H9 (cell line): ENCODE measurements around the gene ERI3. TPM values are rescaled to one million over a fixed set of nuclear protein-coding genes. Genes with fewer than 3 reads are reported as not detected.

Source experiments
- DNase-seq: peaks from one replicate; pipeline ENCODE4 v3.0.0-alpha.2; 2017
- H2AFZ ChIP-seq: one replicate; pipeline ENCODE4 v1.6.1; 2013; ENCODE audit warnings: mild to moderate bottlenecking, low read length, control low read depth, moderate library complexity
- H2AK5ac ChIP-seq: 2 replicates; pipeline ENCODE4 v1.6.1; 2013; ENCODE audit warnings: low read length, control low read depth, mixed read lengths; ENCODE audit not compliant: insufficient read length
- H2BK120ac ChIP-seq: one replicate; pipeline ENCODE4 v1.6.1; 2013; ENCODE audit warnings: low read depth, mild to moderate bottlenecking, low read length, control low read depth, inconsistent platforms; ENCODE audit not compliant: poor library complexity, severe bottlenecking
- H2BK12ac ChIP-seq: 2 replicates; pipeline ENCODE4 v1.6.1; 2013; ENCODE audit warnings: low read length, control low read depth, mixed read lengths, low read depth; ENCODE audit not compliant: insufficient read length
- H2BK15ac ChIP-seq: 2 replicates; pipeline ENCODE4 v1.6.1; 2013; ENCODE audit warnings: low read depth, low read length, control low read depth
- H2BK20ac ChIP-seq: one replicate; pipeline ENCODE4 v1.6.1; 2013; ENCODE audit warnings: low read depth, mild to moderate bottlenecking, low read length, control low read depth, inconsistent platforms; ENCODE audit not compliant: poor library complexity, severe bottlenecking
- H2BK5ac ChIP-seq: 2 replicates; pipeline ENCODE4 v1.6.1; 2013; ENCODE audit warnings: low read length, control low read depth, mixed read lengths; ENCODE audit not compliant: insufficient read length
- H3K14ac ChIP-seq: 2 replicates; pipeline ENCODE4 v1.6.1; 2013; ENCODE audit warnings: low read length, control low read depth; ENCODE audit not compliant: insufficient read depth
- H3K18ac ChIP-seq: 2 replicates; pipeline ENCODE4 v1.6.1; 2013; ENCODE audit warnings: low read depth, mild to moderate bottlenecking, mixed read lengths, low read length, control low read depth; ENCODE audit not compliant: insufficient read length
- H3K23ac ChIP-seq: 2 replicates; pipeline ENCODE4 v1.6.1; 2013; ENCODE audit warnings: low read length, control low read depth, mixed read lengths, low read depth; ENCODE audit not compliant: insufficient read length
- H3K23me2 ChIP-seq: 2 replicates; pipeline ENCODE4 v1.6.1; 2013; ENCODE audit warnings: low read depth, mild to moderate bottlenecking, mixed read lengths, low read length, control low read depth; ENCODE audit not compliant: insufficient read length, poor library complexity, severe bottlenecking
- H3K27ac ChIP-seq: 2 replicates; pipeline ENCODE4 v1.5.1; 2013; ENCODE audit warnings: low read length, control low read depth, mixed read lengths, low read depth; ENCODE audit not compliant: insufficient read length
- H3K27me3 ChIP-seq: 2 replicates; pipeline ENCODE4 v1.6.1; 2013; ENCODE audit warnings: low read length, control low read depth, inconsistent platforms; ENCODE audit not compliant: insufficient read depth
- H3K4ac ChIP-seq: 2 replicates; pipeline ENCODE4 v1.6.1; 2013; ENCODE audit warnings: low read depth, mild to moderate bottlenecking, control low read depth, inconsistent platforms, low read length, moderate library complexity
- H3K4me1 ChIP-seq: 2 replicates; pipeline ENCODE4 v1.6.1; 2013; ENCODE audit warnings: low read length, control low read depth, inconsistent platforms; ENCODE audit not compliant: insufficient read depth
- H3K4me2 ChIP-seq: 2 replicates; pipeline ENCODE4 v1.6.1; 2013; ENCODE audit warnings: low read length, control low read depth, mixed read lengths; ENCODE audit not compliant: insufficient read length, insufficient read depth
- H3K56ac ChIP-seq: 2 replicates; pipeline ENCODE4 v1.6.1; 2013; ENCODE audit warnings: low read depth, mild to moderate bottlenecking, mixed read lengths, low read length, control low read depth; ENCODE audit not compliant: insufficient read length
- H3K79me1 ChIP-seq: 2 replicates; pipeline ENCODE4 v1.6.1; 2013; ENCODE audit warnings: low read depth, mild to moderate bottlenecking, moderate library complexity, low read length, control low read depth, inconsistent platforms; ENCODE audit not compliant: insufficient read depth, poor library complexity, severe bottlenecking
- H3K79me2 ChIP-seq: 2 replicates; pipeline ENCODE4 v1.6.1; 2013; ENCODE audit warnings: low read length, control low read depth, inconsistent platforms; ENCODE audit not compliant: insufficient read depth
- H3K9ac ChIP-seq: 2 replicates; pipeline ENCODE4 v1.6.1; 2013; ENCODE audit warnings: low read length, control low read depth, mixed read lengths; ENCODE audit not compliant: insufficient read length; ENCODE audit errors: extremely low read depth
- H3K9me3 ChIP-seq: one replicate; pipeline ENCODE4 v1.6.1; 2013; ENCODE audit warnings: low read depth, low read length, inconsistent platforms; ENCODE audit not compliant: control insufficient read depth
- H3T11ph ChIP-seq: one replicate; pipeline ENCODE4 v1.6.1; 2013; ENCODE audit warnings: mild to moderate bottlenecking, low read length, control low read depth, inconsistent platforms
- H4K20me1 ChIP-seq: one replicate; pipeline ENCODE4 v1.6.1; 2013; ENCODE audit not compliant: control insufficient read depth, insufficient read length, insufficient read depth
- H4K5ac ChIP-seq: 2 replicates; pipeline ENCODE4 v1.6.1; 2013; ENCODE audit warnings: low read depth, mild to moderate bottlenecking, mixed read lengths, low read length, control low read depth; ENCODE audit not compliant: insufficient read length
- H4K8ac ChIP-seq: replicated peaks from 2 replicates; pipeline ENCODE4 v1.6.1; 2013; ENCODE audit warnings: low read length, control low read depth, mixed read lengths, low read depth; ENCODE audit not compliant: insufficient read length
- H4K91ac ChIP-seq: 2 replicates; pipeline ENCODE4 v1.6.1; 2013; ENCODE audit warnings: low read depth, mild to moderate bottlenecking, moderate library complexity, mixed read lengths, low read length, control low read depth; ENCODE audit not compliant: insufficient read length
- H3K27ac Mint-ChIP-seq, 3 experiments: 2 replicates in 2 of 3; 3 replicates in 1 of 3; pipeline ENCODE4 v1.8.0; 2020 to 2021; ENCODE audit warnings: mixed read lengths in 3 of 3, mild to moderate bottlenecking in 1 of 3, moderate library complexity in 1 of 3
- H3K27me3 Mint-ChIP-seq: 2 replicates; pipeline ENCODE4 v1.8.0; 2021; ENCODE audit warnings: low read depth, mild to moderate bottlenecking, moderate library complexity, mixed read lengths
- H3K36me3 Mint-ChIP-seq, 3 experiments: 2 replicates in 2 of 3; 3 replicates in 1 of 3; pipeline ENCODE4 v1.8.0; 2020 to 2021; ENCODE audit warnings: low read depth in 3 of 3, mixed read lengths in 3 of 3; ENCODE audit not compliant: insufficient read depth in 1 of 3
- H3K4me1 Mint-ChIP-seq, 2 experiments: 2 replicates each; pipeline ENCODE4 v1.8.0; 2020; ENCODE audit warnings: mixed read lengths in 2 of 2
- H3K4me3 Mint-ChIP-seq, 2 experiments: 2 replicates in 1 of 2; 3 replicates in 1 of 2; pipeline ENCODE4 v1.8.0; 2020 to 2021; ENCODE audit warnings: mild to moderate bottlenecking in 2 of 2, mixed read lengths in 2 of 2, moderate library complexity in 1 of 2
- H3K9me3 Mint-ChIP-seq, 2 experiments: 2 replicates in 1 of 2; 3 replicates in 1 of 2; pipeline ENCODE4 v1.8.0; 2020; ENCODE audit warnings: mild to moderate bottlenecking in 2 of 2, mixed read lengths in 2 of 2, moderate library complexity in 1 of 2
- CTCF ChIP-seq: fragments of 200-600 bp; sonication (generic); conservative IDR thresholded peaks from 3 replicates; pipeline ENCODE4 v1.8.0; 2021; ENCODE audit warnings: antibody characterized with exemption, mild to moderate bottlenecking
- total RNA-seq: library from RNA; stranded (reverse); gene quantifications from 2 replicates; pipeline ENCODE4 v1.2.1, GENCODE V29; 2021

The ERI3 gene
- total RNA-seq, 1 experiment from 2014 or later: 61.6 TPM

- Mint-ChIP-seq H3K36me3 (no peaks in the 10 kb centered on the region), H3K27ac (no peak overlapping the region), H3K4me3 (no peak overlapping the region), H3K9me3 (no peaks in the 10 kb centered on the region), H3K27me3 (peaks cover 25% of the 10 kb centered on the region), H3K4me1 (peaks cover 11% of the 10 kb centered on the region in 2 experiments)
- Histone ChIP-seq H2AK5ac (no peak overlapping the region), H3K27ac (no peak overlapping the region), H4K5ac (no peak overlapping the region), H4K8ac (no peak overlapping the region), H3K14ac (no peak overlapping the region), H4K20me1 (no peaks in the 10 kb centered on the region), H3T11ph (no peak overlapping the region), H2BK12ac (no peak overlapping the region), H2BK15ac (no peak overlapping the region), H3K18ac (no peak overlapping the region), H3K56ac (no peak overlapping the region), H3K27me3 (no peaks in the 10 kb centered on the region), H2AFZ (no peak overlapping the region), H3K9ac (no peak overlapping the region), H2BK120ac (no peak overlapping the region), H3K4ac (no peak overlapping the region), H3K79me2 (no peaks in the 10 kb centered on the region), H2BK5ac (no peak overlapping the region), H3K23me2 (no peaks in the 10 kb centered on the region), H4K91ac (no peak overlapping the region), H3K79me1 (no peaks in the 10 kb centered on the region), H3K9me3 (no peaks in the 10 kb centered on the region), H3K4me2 (no peak overlapping the region), H2BK20ac (no peak overlapping the region), H3K23ac (no peak overlapping the region), H3K4me1 (peaks cover 3% of the 10 kb centered on the region; the same call in 1 of the 2 replicates)
- DNase-seq: no peak
- TF ChIP-seq CTCF: no peak
These were observed 16.1 kb upstream of the ERI3 start for GRCh38 chr1:44371206-44371605.
